Erythroblast (primary cell): ENCODE measurements around the gene P3H2.

Experiments used
- GATA1 ChIP-seq: IDR thresholded peaks from 2 replicates; pipeline ENCODE4 v1.6.1; 2011; ENCODE audit warnings: low read depth, mild to moderate bottlenecking, control low read depth, low read length, moderate library complexity
- POLR2A ChIP-seq: IDR thresholded peaks from 2 replicates; pipeline ENCODE4 v1.6.1; 2011; ENCODE audit warnings: mild to moderate bottlenecking, low read length

GRCh38 chr3:190064659-190065058 is 56.0 kb downstream of the P3H2 start:
- TF ChIP-seq POLR2A (no peak), GATA1 (no peak)
